K562 (cell line): ENCODE results near the gene IFI27L1. TPM values are rescaled to one million over a fixed set of nuclear protein-coding genes. Genes with fewer than 3 reads are reported as not detected.

Experiments
- ARID3B ChIP-seq: fragments of 250-450 bp; sonication (Bioruptor Pico); IDR thresholded peaks from 2 replicates; pipeline ENCODE4 v1.4.0; 2020; ENCODE audit warnings: borderline replicate concordance
- DDX20 ChIP-seq: fragments of 450-650 bp; IDR thresholded peaks from 2 replicates; pipeline ENCODE4 v1.6.1; 2016; ENCODE audit warnings: missing genetic modification characterization, low read depth, mild to moderate bottlenecking, missing compliant biosample characterization, moderate library complexity
- E2F1 ChIP-seq: sonication (generic); formaldehyde crosslinking; IDR thresholded peaks from 2 replicates; pipeline ENCODE4 v1.8.1; 2023; ENCODE audit warnings: mild to moderate bottlenecking, missing genetic modification reagents, moderate library complexity
- EP400 ChIP-seq: fragments of 450-650 bp; IDR thresholded peaks from 2 replicates; pipeline ENCODE4 v1.6.1; 2017; ENCODE audit warnings: antibody characterized with exemption, mild to moderate bottlenecking, moderate library complexity
- GMEB1 ChIP-seq: fragments of 250-450 bp; sonication (Bioruptor Pico); IDR thresholded peaks from 2 replicates; pipeline ENCODE4 v1.4.0; 2020; ENCODE audit warnings: mild to moderate bottlenecking
- HES1 ChIP-seq: fragments of 450-650 bp; IDR thresholded peaks from 2 replicates; pipeline ENCODE4 v1.6.1; 2016; ENCODE audit warnings: low read depth, mild to moderate bottlenecking, moderate library complexity
- HMG20B ChIP-seq: fragments of 250-450 bp; sonication (Bioruptor Pico); IDR thresholded peaks from 2 replicates; pipeline ENCODE4 v1.5.0; 2021; ENCODE audit warnings: mild to moderate bottlenecking
- IRF1 ChIP-seq: sonication (generic); formaldehyde crosslinking; IDR thresholded peaks from 2 replicates; pipeline ENCODE4 v1.8.0; 2022; ENCODE audit warnings: missing genetic modification reagents, mild to moderate bottlenecking, borderline replicate concordance
- MAFG ChIP-seq: fragments of 450-650 bp; conservative IDR thresholded peaks from 2 replicates; pipeline ENCODE4 v1.6.1; 2016; ENCODE audit warnings: missing genetic modification characterization, missing compliant biosample characterization
- MAZ ChIP-seq, 2 experiments: fragments of 450-650 bp in 1 of 2; sonication (generic) in 1 of 2; formaldehyde crosslinking; IDR thresholded peaks in 1 of 2; conservative IDR thresholded peaks in 1 of 2; 2 replicates each; pipeline versions ENCODE4 v1.4.0 to v1.5.0; 2020; ENCODE audit warnings: mild to moderate bottlenecking in 1 of 2, missing genetic modification reagents in 1 of 2
- MED1 ChIP-seq: sonication (generic); formaldehyde crosslinking; IDR thresholded peaks from 2 replicates; pipeline ENCODE4 v1.8.1; 2023; ENCODE audit warnings: missing genetic modification reagents, borderline replicate concordance
- TCFL5 ChIP-seq: fragments of 250-450 bp; sonication (Bioruptor Pico); conservative IDR thresholded peaks from 2 replicates; pipeline ENCODE4 v1.6.1; 2021; ENCODE audit warnings: mild to moderate bottlenecking, moderate library complexity, matching md5 sums
- TFAM ChIP-seq: fragments of 250-450 bp; sonication (Bioruptor Pico); conservative IDR thresholded peaks from 2 replicates; pipeline ENCODE4 v1.5.0; 2021; ENCODE audit warnings: mild to moderate bottlenecking, moderate library complexity
- XRCC4 ChIP-seq: IDR thresholded peaks from one replicate; pipeline ENCODE4 v1.6.1; 2011; ENCODE audit not compliant: insufficient read depth, insufficient read length; ENCODE audit errors: extremely low read depth
- ZFPM2 ChIP-seq: fragments of 250-450 bp; sonication (Bioruptor Pico); IDR thresholded peaks from 2 replicates; pipeline ENCODE4 v1.5.1; 2022; ENCODE audit warnings: mild to moderate bottlenecking
- ZNF583 ChIP-seq: fragments of 250-450 bp; sonication (Bioruptor Pico); IDR thresholded peaks from 2 replicates; pipeline ENCODE4 v1.4.0; 2020
- ZNF644 ChIP-seq: fragments of 200-800 bp; sonication (Bioruptor generic); IDR thresholded peaks from 2 replicates; pipeline ENCODE4 v1.6.1; 2016; ENCODE audit warnings: low read depth, missing genetic modification characterization, missing compliant biosample characterization
- ZNF695 ChIP-seq: fragments of 450-650 bp; formaldehyde crosslinking; IDR thresholded peaks from 2 replicates; pipeline ENCODE4 v1.4.0; 2020; ENCODE audit warnings: mild to moderate bottlenecking, moderate library complexity
- polyA plus RNA-seq, 8 experiments: library from polyadenylated mRNA; depleted of rRNA in 4 of 8; stranded (reverse) in 5 of 8; unstranded in 3 of 8; fragments of >200 nt; fragmentation: Nextera tagmentation in 2 of 8; fragmentation: Illumina TruSeq in 1 of 8; extraction: Ambion mirVana in 2 of 8; extraction: Trizol in 1 of 8; gene quantifications; 2 replicates each; pipeline versions ENCODE4 v1.2.1 to v1.2.3, GENCODE V29; 2011 to 2014; ENCODE audit warnings: inconsistent platforms in 1 of 8, missing spikeins in 1 of 8
- total RNA-seq, 7 experiments: library from RNA; depleted of rRNA in 6 of 7; stranded (reverse); fragments of >200 nt in 6 of 7; fragmentation: Illumina TruSeq in 2 of 7; extraction: Trizol in 2 of 7; gene quantifications; 2 replicates each; pipeline versions ENCODE4 v1.2.1 to v1.2.3, GENCODE V29; 2011 to 2021; ENCODE audit warnings: low replicate concordance in 1 of 7

Gene IFI27L1
- total and polyA plus RNA-seq, 9 of the 15 experiments (the other 6 are each of a cell fraction or from before 2014, with no cell fraction given): 14.5 to 28.0 (median 23.8) TPM

- TF ChIP-seq ARID3B (CRISPR knock-in tag): no peak
- no peak for TF ChIP-seq HMG20B (CRISPR knock-in tag)
- no peak for TF ChIP-seq TFAM (CRISPR knock-in tag)
- no peak for TF ChIP-seq MAZ (CRISPR knock-in tag; conservative IDR thresholded peaks at IDR 0.05 in 1 of 2, IDR thresholded peaks at IDR 0.05 in 1 of 2)
- TF ChIP-seq ZNF695: no peak
- TF ChIP-seq MED1: no peak
- peak; percentile 57 for TF ChIP-seq GMEB1
- TF ChIP-seq TCFL5 (CRISPR knock-in tag): no peak
- no peak for TF ChIP-seq MAFG (tag)
- peak; percentile 73 for TF ChIP-seq EP400
- TF ChIP-seq ZNF644 (tag): no peak
- TF ChIP-seq E2F1 (CRISPR knock-in tag): no peak
- TF ChIP-seq DDX20: no peak
- no peak for TF ChIP-seq XRCC4
- TF ChIP-seq IRF1 (CRISPR knock-in tag): no peak
- no peak for TF ChIP-seq HES1
- TF ChIP-seq ZNF583 (CRISPR knock-in tag): no peak
- no peak for TF ChIP-seq ZFPM2 (CRISPR knock-in tag)
Observed at GRCh38 chr14:94080621-94081385, at the start of gene IFI27L1, which contains the start of gene DDX24 (continued).
